Left lobe of liver (tissue), 2 donors: Measurements from ENCODE around the gene TIMM44. TPM values are rescaled to one million over a fixed set of nuclear protein-coding genes. Genes with fewer than 3 reads are reported as not detected.

ENCODE experiments used
- ATAC-seq: fragments of 200-7000 bp; cut with Tn5 transposase; one replicate; pipeline ENCODE4 v1.9.1; 2020; ENCODE audit warnings: mild to moderate bottlenecking, moderate library complexity
- DNase-seq: peaks from one replicate; pipeline ENCODE4 v3.0.0-alpha.2; 2020; ENCODE audit warnings: low spot score
- total RNA-seq: library from RNA; stranded (reverse); gene quantifications from one replicate; pipeline ENCODE4 v1.2.1, GENCODE V29; 2021
- donor health status: DM: no; HTN: no; CAD: no; lungs with moderate emphysema.
- donor health status: DM: no; HTN: yes; CAD: no.

The TIMM44 gene, protein sequence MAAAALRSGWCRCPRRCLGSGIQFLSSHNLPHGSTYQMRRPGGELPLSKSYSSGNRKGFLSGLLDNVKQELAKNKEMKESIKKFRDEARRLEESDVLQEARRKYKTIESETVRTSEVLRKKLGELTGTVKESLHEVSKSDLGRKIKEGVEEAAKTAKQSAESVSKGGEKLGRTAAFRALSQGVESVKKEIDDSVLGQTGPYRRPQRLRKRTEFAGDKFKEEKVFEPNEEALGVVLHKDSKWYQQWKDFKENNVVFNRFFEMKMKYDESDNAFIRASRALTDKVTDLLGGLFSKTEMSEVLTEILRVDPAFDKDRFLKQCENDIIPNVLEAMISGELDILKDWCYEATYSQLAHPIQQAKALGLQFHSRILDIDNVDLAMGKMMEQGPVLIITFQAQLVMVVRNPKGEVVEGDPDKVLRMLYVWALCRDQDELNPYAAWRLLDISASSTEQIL
- 33.5 TPM for total RNA-seq

DNA sequence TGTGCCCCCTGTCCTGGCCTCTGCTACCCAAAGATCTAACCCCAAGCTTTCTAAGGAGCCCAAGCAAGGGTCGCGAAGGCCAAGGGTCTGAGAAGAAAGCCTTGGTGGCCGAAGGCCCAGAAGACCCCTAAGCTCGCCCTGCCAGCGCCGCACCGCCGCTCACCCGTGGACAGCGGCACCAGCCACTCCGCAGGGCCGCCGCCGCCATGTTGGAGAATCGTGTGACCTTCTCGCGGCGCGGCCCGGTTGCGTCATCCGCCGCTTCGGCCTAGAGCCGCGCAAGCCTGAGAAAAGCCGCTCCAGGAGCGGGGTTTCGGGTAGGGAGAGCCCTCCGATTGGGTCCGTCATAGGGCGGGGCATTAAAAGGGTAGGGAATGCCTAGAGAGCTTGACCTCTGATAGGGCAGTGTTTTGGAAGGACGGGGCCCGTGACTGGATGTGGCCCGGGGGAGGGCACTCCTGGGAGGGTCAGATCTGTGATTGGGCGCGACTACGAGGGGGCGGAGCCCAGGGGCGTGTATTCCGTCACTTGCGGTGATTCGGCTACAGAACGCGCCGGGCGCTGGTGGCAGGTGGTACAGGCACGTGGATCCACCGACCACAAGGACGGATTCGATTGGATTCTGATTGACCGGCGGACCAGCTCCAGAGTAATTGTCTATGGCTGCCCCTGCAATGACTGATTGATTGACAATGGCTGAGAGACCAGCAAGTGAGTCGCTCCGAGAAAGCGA, at the start of gene TIMM44:
Gene TIMM44 (minus strand): TSS at position 223 of the 733 bp plus-strand sequence. CDS start 15 bp downstream, at position 208.
- ATAC-seq (peak; percentile 94), DNase-seq (peak; percentile 100)

DNA sequence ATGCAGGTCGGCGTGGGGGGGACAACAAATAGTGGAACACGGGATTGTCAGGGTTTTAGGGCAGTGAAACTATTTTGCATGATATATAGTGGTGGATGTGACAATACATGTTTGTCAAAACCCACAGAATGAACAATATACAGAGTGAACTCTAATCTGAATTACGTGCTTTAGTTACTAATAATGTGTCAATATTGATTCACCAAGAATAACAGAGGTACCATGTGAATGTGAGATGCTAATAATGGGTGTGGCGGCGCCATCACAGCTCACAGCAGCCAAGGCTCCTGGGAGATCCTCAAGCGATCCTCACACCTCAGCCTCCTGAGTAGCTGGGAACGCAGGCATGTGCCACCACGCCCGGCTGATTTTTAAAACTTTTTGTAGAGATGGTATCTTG, 49.1 kb upstream of the TIMM44 start:
- ATAC-seq (no peak), DNase-seq (no peak)

DNA sequence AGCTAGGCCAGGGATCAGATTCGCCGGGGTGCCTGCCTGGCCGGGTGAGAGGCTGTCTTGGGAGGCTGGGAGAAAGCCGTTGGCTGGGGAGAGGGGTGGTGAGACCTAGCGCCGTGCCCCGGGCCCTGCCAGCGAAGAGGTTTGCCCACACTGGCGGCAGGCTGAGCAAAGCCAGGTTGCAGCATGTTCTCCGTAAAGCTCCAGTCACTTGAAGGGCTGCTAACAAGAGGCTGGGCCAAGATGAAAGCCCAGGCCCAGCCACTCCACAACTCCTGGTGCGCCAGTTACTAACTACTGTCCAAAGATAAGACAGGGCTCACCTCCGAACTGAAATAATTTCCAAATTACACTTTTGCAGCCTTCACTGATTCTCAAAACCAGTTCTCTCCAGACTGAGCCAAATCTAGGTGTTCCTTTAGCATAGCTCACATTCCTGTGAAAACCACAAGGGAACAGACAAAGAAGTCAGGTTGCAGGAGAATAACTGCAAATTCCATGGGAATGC, 45.7 kb upstream of the TIMM44 start:
- DNase-seq (no peak), ATAC-seq (no peak)

DNA sequence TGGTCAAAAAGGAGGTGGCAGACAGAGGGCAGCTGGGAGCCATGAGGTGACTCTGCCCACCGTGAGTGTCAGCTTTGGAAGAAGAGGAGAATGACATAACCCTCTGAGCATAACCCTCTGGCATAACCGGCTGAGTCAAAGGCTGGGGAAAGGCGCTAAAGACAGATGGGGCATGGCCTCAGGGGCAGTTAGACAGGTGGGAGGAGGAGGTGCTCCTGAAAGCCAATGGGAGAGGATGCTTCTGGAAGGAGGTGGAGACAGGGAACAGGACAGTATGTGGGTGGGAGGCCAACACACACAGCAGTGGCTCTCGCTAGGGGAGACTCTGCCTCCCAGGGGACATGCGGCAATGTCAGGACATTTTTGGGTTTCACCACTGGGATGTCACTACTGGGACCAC, 44.8 kb upstream of the TIMM44 start:
- DNase-seq = no peak

DNA sequence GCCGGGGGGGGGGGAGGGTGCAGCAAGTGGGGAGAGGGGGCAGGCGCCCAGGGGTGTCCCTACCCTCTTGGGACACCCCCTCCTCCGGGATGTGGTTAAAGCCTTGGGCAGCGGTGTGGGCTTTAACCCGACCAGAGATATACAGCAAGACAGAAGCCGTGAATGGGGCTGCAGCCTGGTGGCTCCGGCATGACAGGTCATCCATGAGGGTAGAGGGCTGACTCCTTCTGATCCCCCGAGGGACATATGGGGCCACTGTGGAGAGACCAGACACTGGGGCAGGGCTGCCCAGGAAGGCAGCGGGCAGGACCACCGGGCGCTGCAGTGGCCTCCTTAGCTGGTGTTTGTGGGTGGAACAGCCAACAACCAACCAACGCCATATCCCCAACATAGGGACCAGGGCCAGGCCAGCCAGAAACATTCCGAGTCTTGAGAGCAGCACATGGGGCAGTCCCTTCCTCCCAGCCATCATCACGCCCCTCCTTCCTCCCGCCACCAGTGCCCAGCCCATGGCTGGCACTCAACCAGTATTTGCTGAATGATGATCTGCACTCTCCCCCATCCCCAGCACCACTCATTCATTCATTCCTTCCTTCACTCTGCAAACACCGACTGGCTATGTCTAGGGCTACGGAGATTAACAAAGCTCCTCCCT, 43.8 kb upstream of the TIMM44 start:
- DNase-seq (no peak), ATAC-seq (no peak)

More for the DNA sequence above, 44.8 kb upstream of the TIMM44 start:
- no peak for ATAC-seq

DNA sequence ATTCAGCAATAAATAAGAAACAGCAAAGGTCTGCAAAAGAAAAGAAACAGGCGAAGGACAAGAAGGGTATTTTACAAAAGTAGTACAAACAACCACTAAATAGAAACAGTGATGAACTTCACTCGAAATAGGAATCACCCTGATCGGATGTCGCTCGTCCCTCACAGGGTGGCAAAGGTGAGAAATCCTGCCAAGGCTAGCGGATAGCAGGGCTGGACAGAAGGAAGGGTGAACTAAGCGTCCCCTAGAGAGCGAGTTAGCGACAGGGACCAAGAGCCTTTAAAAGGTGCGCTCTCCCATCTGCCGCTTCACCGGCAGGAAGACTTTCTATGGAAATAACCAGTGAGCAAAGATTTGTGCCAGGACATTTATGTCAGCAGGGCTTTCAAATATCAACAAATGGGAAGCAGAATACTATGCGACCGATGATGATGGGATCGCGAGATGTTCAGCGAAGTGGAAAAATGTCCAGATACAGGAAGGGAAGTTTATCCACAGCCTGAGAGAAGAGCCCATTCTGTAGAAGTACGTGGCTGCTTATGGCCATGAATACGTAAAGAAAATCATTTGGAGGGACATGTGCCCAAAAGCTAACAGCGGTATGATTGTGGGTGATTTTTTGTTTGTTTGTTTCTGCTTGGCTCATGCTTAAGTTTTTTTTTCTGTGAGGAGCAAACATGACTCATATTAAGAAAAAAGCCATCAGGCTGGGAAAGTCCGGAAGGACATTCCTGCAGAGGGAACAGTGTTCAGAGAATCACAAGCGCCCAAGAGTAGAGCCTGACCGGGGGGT, 43.1 kb upstream of the TIMM44 start:
- DNase-seq (no peak), ATAC-seq (no peak)

DNA sequence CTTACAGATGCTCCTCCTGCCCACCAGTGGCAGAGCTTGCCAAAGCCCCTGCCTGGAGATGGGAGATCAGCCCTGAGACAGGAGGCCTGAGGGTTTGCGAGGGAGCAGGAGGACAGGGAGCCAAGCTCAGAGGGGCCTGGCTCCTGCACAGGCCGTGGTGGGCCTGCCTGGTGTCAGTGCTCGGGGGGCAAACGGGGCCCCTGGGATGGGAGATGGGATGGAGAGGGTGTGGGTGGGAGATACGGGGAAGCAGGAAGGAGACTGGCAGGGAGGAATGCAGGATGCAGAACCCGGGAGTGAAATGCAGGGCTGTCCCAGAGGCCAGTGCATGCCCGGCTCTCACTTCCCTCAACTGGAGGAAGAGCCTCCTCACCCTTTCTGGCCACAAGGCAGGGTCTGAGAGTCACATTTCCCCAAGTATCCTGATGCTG, 42.0 kb upstream of the TIMM44 start:
- ATAC-seq = no peak
- no peak for DNase-seq

DNA sequence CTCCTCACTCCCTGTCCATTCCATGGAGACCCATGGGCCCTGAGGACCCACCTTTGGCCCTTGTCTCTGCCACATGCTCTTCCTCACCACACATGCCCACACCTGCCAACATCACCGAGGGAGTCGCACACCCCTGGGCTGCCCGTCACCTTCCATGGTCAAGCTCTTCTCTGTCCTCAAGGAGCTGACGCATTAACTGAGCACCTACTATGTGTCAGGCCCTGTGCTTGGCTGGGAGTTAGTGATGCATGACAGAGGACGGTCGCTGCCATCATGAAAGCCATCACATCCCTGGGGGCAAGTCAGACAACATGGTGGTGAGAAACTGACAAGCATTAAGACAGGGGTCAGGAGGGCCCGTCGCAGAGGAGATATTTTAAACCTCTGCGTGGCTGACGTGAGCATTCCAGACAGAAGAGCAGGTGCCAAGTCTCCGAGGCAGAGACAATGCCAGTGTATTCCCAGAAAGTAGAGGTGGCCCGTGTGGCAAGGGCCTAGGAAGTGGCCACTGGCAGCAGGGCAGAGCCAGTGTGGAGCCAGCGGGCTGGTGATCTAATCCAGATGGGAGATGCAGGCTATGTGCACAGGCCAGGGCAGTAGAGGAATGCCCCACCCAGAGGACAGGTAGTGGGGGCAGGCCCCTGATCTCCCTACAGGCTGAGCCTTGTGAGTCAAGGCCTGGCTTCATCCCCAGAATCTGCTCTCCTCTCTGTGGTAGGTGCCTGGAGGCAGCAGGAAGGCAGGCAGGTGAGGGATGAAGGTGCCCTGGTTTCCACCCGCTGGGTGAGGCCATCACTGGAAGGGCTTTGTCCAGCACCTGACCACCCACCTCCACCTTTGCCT, 40.8 kb upstream of the TIMM44 start:
- no peak for DNase-seq
- ATAC-seq = no peak

DNA sequence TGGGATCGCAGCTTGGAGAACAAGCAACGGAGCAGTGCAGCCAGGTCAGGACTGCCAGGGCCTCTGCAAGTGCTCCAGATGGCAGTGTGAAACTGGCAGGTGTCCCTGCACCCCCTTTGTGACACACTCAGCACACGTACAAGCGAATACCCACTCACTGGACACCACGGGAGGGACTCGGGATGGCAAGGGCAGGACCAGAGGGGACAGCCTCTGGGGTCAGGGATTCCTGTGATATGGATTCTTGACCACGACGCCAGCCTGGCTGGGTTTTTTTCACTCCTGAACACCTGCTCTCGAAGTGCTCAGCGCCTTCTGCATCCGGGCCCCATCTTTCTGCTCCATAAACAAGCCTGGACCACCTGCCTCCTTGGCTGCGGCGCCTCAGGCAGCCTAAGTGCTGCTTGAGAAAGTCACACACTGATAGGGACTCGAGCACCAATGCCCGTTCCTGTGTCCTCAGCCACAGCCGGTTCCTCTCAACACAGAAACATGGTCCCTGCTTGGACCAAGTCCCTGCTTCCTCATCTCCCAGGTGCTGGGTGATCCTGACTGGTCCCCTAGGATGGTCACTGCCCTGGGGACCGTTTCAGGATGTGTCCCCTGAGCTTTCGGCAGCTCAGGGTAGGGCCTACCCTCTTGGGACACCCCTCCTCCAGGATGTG, 40.0 kb upstream of the TIMM44 start:
- no peak for ATAC-seq
- DNase-seq = no peak

DNA sequence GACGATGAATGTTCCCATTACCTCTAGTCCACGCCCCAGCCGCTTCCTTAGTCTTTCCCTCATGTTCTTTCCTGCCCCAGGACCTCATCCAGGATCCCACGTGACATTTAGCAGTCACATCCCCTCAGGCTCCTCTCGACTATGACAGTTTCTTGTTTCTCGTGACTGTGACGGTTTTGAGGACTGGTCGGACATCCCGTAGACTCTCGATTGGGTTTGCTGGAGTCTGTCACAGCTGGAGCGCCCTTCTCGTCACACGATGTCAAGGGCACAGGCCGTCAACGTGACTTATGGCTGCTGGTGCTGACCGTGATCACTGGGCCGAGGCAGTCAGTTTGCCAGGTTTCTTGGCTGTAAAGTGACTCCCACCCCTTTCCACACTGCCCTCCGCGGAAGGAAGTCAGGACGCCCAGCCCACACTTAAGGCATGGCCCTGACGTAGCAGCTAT, 39.2 kb upstream of the TIMM44 start:
- no peak for DNase-seq
- ATAC-seq = no peak

DNA sequence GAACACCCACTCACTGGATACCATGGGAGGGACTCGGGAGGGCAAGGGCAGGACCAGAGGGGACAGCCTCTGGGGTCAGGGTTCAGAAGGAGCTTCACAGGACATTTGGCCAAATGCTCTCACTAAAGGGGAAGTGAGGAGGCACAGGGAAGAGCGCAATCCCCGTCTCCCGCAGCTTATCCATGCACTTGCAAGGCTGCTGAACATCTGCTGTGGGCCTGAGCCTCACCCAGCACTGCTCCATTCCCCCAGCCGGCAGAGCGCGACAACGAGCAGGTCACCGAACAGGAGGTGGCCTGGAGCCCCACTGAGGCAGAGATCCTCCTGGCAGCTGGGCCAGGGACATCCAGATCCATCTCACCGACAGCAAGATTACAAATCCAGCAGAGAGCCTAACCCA, 38.6 kb upstream of the TIMM44 start:
- ATAC-seq (no peak), DNase-seq (no peak)

DNA sequence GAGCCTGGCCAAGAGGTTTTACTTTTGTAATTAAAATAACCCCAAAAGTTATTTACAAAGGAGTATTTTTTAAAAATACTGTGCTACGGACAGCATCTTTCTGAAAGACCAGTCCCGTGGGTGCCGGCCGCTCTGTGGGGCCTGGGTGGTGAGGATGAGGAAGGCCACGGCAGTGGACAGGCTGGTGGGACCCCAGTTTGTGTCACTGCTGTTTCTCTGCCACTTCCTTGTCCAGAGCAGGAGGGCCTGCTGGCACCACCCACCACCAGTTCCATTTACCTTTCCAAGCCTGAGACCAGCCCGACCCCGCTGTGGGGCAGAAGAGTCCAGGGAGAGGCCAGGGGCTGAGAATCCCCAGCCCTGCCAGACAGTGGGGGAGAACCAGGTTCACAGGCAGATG, 38.2 kb upstream of the TIMM44 start:
- DNase-seq = no peak
- no peak for ATAC-seq

DNA sequence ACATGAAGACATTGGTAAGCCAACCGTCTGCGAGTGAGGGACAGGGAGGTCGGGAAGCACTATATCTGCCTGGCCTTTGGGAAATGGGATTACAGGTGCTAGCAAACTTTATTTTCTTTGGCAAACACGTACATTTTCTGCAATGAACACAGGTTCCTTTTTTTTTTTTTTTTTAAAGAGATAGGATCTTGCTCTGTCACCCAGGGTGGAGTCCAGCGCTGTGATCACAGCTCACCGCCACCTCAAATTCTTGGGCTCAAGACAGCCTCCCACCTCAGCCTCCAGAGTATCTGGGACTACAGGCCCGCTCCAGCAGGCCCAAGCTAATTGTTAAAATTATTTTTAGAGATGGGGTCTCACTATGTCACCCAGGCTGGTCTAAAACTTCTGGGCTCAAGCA, 37.7 kb upstream of the TIMM44 start:
- DNase-seq (no peak), ATAC-seq (peak; percentile 6)

DNA sequence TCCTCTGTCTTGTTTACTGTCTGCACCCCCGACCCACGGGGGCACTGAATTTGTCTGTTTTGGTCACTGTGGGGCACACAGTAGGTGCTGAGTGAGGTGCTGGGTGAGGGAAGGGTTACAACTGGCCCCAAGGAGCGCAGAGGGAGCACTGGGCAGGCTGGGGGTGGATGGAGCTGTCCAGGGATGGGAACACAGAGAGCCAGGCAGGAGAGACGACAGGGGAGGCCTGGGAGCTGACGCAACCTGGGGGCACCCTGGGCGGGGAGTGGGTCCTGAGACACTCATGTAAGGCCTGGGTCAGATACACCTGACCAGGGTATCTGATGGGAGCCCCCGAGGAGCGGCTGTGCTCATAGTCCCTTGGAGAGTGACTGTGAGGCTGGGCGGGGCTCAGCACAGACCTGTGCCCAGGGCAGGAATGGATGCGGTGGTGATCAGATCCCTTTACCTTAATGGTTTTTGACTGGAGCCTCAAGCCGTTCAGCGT, 37.2 kb upstream of the TIMM44 start:
- DNase-seq = no peak
- peak; percentile 3 for ATAC-seq

DNA sequence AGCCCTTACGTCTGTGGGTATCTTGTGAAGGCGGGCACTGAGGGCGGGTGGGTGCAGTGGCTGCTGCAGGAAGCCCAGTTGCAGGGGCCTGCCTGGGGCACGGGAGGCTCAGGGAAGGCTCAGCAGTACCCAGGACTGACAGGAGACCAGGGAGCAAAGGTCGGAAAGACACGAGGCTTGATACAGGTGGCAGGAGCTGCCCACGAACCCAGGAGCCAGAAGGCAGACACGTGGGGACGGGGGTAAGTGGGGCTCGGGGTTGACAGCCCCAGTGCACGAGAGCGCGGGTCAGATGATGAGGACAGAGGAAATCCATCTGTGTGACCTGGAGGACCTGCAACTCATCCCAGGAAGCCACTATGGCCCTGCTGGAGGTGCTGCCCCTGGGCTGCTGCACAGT, 36.7 kb upstream of the TIMM44 start:
- ATAC-seq (peak; percentile 60), DNase-seq (peak; percentile 72)

DNA sequence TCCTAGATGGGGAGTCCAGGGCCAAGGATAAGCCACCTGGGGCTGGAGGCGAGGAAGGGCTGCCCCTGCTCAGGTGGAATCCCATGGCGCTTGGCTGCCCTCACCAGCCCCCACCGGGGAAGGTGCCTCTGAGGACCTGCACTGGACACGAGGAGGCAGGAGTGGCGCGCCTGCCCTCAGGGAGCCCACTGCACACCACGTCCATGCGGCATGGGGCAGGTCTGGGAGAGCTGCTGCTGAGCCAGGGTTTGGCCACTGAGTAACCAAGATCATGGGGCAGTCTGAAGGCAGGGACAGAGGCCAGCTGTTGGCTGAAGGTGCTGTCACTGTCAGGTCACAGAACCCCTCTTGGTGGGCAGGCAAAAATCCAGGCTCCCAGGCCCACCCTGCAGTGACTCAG, 36.1 kb upstream of the TIMM44 start:
- ATAC-seq (peak; percentile 71), DNase-seq (peak; percentile 71)

DNA sequence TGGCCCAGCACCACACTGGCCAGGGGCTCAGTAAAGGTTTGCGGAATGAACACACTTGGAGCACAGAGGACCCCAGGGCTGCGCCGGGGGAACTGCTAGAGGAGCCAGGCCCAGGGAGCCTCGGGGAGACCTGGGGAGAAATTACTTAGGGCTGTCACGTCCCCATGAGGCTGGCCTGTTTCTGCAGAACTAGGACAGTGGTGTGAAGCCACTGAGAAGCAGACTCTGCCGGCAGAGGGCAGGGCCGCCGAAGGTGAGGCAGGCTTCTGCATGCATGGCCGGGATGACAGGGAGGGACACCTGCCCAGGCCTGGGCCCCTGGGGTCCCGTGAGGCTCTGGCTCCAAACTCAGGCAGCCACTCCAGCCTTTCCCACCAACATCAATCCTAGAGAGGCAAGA, 35.5 kb upstream of the TIMM44 start:
- peak; percentile 66 for ATAC-seq
- no peak for DNase-seq

DNA sequence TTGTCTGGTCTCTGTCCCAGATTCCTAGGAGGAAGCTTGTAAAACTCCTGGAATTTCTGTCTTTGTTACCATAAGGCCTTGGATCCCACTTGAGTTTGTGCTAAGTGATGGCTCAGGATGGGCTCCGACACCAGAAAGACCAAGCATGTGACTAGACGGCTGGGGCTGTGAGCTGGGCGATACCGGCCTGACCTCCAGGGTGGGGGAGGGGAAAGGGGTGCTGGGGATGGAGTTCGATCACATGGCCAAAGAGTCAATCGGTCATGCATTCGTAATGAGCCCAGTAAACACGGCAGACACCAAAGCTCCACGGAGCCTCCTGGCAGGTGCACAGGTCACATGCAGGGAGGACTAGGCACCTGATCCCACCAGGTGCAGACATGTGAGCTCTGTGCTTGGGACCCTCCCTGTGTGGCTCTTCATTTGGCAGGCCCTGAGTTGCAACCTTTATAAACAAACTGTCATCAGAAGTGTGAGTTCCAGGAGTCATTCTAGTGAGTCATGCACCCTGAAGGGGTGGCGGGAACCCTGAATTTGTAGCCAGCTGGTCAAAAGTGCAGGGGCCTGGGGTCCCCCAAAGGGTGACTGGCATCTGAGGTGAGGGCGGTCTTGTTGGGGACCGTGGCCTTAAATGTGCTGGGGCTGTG, 34.8 kb upstream of the TIMM44 start:
- no peak for ATAC-seq
- no peak for DNase-seq

DNA sequence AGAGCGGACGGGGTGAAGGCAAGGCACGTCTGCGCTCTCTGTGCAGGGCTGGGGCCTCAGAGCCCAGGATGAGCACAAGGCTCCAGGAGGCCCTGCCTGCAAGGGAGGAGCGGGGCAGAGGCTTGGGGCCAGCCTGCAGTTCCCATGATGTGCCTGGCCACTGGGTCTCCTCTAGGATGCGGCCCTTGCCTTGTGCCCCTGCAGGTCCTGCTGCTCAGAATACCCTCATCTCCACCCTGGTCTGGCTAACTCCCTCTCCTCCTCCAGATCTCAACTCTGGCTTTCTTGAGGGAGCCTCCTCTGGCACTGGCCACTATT, 34.2 kb upstream of the TIMM44 start:
- ATAC-seq = no peak
- no peak for DNase-seq
